CMK (cell line): Measurements from ENCODE around the gene WDPCP.
"Not testable (repeated sequence)": the region's sequence is repeated elsewhere in the genome, so short reads cannot be mapped to it uniquely, and the experiment has no call there.

ENCODE experiments used
- DNase-seq: peaks from one replicate; pipeline ENCODE4 v3.0.0-alpha.2; 2010; ENCODE audit warnings: low read depth

The WDPCP gene

GRCh38 chr2:63588385-63589147 lies at the start of gene WDPCP, which contains the start of gene MDH1:
TSS of gene WDPCP (minus strand) at chr2:63588477. CDS start at chr2:63588271, 206 bp downstream.
TSS of gene MDH1 (plus strand) at chr2:63588963. CDS start at chr2:63589044, 81 bp downstream.
- peak; percentile 90 for DNase-seq

- no peak for DNase-seq
Observed at GRCh38 chr2:63632382-63632781, 44.1 kb upstream of the WDPCP start.

GRCh38 chr2:63631501-63631900 lies 43.2 kb upstream of the WDPCP start:
- no peak for DNase-seq

- no peak for DNase-seq
Observed at GRCh38 chr2:63628403-63628942, 40.2 kb upstream of the WDPCP start.

GRCh38 chr2:63627866-63628265 lies 39.6 kb upstream of the WDPCP start:
- no peak for DNase-seq

- not testable (repeated sequence) for DNase-seq
Observed at GRCh38 chr2:63623763-63624162, 35.5 kb upstream of the WDPCP start.

- DNase-seq, result no peak
Observed at GRCh38 chr2:63622751-63623150, 34.5 kb upstream of the WDPCP start.

GRCh38 chr2:63619328-63619727 lies 31.1 kb upstream of the WDPCP start:
- DNase-seq, result no peak

- no peak for DNase-seq
Observed at GRCh38 chr2:63617366-63617765, 29.1 kb upstream of the WDPCP start.

GRCh38 chr2:63614983-63615945 lies 27.0 kb upstream of the WDPCP start:
- no peak for DNase-seq

- DNase-seq, result no peak
Observed at GRCh38 chr2:63614448-63614968, 26.2 kb upstream of the WDPCP start.

- DNase-seq, result no peak
Observed at GRCh38 chr2:63613391-63613901, 25.2 kb upstream of the WDPCP start.

GRCh38 chr2:63610525-63610924 lies 22.2 kb upstream of the WDPCP start:
- DNase-seq, result no peak

- not testable (repeated sequence) for DNase-seq
Observed at GRCh38 chr2:63608865-63609264, 20.6 kb upstream of the WDPCP start.

GRCh38 chr2:63604666-63605065 lies 16.4 kb upstream of the WDPCP start:
- DNase-seq, result no peak

- DNase-seq, result no peak
Observed at GRCh38 chr2:63600881-63601460, 12.7 kb upstream of the WDPCP start.

GRCh38 chr2:63598981-63599380 lies 10.7 kb upstream of the WDPCP start:
- no peak for DNase-seq

- no peak for DNase-seq
Observed at GRCh38 chr2:63596401-63596883, 8.2 kb upstream of the WDPCP start.

GRCh38 chr2:63594660-63595059 lies 6.4 kb upstream of the WDPCP start:
- no peak for DNase-seq

- no peak for DNase-seq
Observed at GRCh38 chr2:63591566-63592175, 3.4 kb upstream of the WDPCP start.
